Activated CD4-positive, CD25-positive, alpha-beta regulatory T cell treated with anti-CD3 and anti-CD28 coated beads, Interleukin-2, amount 50 U/mL, for 72 hours (primary cell): ENCODE data around the gene ZC3H15.
"Not testable (repeated sequence)": the region's sequence is repeated elsewhere in the genome, so short reads cannot be mapped to it uniquely, and the experiment has no call there.

Source experiments
- DNase-seq: peaks from one replicate; pipeline ENCODE4 v3.0.0; 2021

ZC3H15 gene

GRCh38 chr2:186485871-186486650 is at the start of gene ZC3H15:
Gene ZC3H15 (plus strand): TSS chr2:186486260. CDS start chr2:186486383, 123 bp downstream.
- DNase-seq, result peak; percentile 93

- no peak for DNase-seq
These were observed 48.3 kb upstream of the ZC3H15 start for GRCh38 chr2:186437719-186438118.

GRCh38 chr2:186439673-186440095 is 46.4 kb upstream of the ZC3H15 start:
- not testable (repeated sequence) for DNase-seq

- DNase-seq, result no peak
These were observed 45.6 kb upstream of the ZC3H15 start for GRCh38 chr2:186440506-186440905.

GRCh38 chr2:186442885-186443284 is 43.2 kb upstream of the ZC3H15 start:
- DNase-seq, result no peak

DNA sequence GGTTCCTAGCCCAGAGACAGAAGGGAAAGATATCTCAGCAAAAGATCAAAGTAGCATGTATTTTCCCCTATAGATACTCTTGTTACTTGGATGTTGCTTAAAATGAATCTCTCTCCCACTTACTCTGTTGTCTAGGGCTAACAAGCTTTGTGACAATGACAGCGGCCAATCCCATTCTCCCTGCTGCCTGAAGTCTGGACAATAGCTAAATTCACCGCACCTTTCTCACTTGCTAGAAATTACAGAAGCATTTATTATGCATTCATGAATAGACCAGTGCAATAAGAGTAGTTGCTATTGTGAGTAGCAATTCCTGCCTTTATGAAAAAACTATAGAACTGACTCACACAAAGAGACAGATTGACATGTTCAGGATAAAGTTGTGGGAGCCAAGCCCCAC is 42.2 kb upstream of the ZC3H15 start:
- DNase-seq, result no peak

DNA sequence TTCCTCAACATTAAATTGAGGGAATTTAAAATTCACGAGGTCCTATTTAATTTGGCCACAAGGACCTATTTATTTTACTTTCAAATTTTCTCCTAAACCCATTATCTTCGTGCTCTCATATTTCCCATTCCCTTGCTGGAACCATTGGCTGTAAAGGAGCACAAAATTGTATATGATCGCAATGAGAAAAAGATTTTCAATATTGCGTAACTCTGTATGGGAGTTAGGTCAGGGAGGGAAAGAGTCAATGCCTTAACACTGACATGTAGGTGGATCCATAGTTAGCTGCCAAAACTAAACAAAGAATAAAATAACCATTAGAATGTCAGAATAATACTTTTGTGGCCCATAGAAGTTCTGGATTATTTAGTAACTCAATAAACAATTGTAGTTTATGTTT is 40.6 kb upstream of the ZC3H15 start:
- DNase-seq, result no peak

DNA sequence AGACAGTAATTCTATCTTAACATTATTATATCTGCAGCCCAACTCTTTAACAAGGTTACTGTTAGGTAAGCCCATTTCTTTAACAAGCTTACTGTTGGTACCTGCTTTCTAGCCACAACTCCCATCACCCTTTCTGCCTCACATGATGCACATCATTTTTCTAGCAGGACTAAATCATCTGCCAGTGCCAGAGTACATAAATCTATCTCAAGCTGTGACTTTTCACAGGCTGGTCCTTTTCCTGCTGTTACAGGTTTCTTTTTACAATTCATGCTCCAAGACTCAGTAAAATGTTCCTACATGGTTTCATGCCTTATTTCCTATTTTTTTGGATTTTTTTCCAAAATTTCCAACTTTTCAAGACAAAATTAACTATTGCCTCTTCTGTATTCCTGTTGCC is 30.4 kb upstream of the ZC3H15 start:
- no peak for DNase-seq

- DNase-seq, result no peak
These were observed 29.1 kb upstream of the ZC3H15 start for GRCh38 chr2:186456941-186457340.

- no peak for DNase-seq
These were observed 28.2 kb upstream of the ZC3H15 start for GRCh38 chr2:186457908-186458307.

- DNase-seq, result no peak
These were observed 27.1 kb upstream of the ZC3H15 start for GRCh38 chr2:186459009-186459408.

DNA sequence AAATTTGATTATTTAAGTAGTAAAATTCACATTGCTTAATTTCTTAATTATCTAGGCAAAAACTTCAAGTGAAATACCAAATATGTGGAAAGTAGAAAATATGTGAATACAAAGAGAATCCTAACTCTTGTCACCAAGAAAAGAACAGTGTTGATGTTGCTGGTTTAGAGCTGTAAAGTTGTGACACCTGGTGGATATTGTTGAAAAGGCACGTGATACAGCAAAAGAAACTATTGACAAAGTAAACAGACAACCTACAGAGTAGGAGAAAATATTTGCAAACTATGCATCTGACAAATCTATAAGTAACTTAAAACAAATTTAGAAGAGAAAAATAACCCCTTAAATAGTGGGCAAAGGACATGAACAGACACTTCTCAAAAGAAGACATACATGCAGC is 25.6 kb upstream of the ZC3H15 start:
- no peak for DNase-seq

- no peak for DNase-seq
These were observed 19.3 kb upstream of the ZC3H15 start for GRCh38 chr2:186466743-186467142.

- no peak for DNase-seq
These were observed 18.6 kb upstream of the ZC3H15 start for GRCh38 chr2:186467421-186467820.

GRCh38 chr2:186472722-186473493 is 13.2 kb upstream of the ZC3H15 start:
- not testable (repeated sequence) for DNase-seq

GRCh38 chr2:186474239-186474638 is 11.8 kb upstream of the ZC3H15 start:
- DNase-seq, result not testable (repeated sequence)

DNA sequence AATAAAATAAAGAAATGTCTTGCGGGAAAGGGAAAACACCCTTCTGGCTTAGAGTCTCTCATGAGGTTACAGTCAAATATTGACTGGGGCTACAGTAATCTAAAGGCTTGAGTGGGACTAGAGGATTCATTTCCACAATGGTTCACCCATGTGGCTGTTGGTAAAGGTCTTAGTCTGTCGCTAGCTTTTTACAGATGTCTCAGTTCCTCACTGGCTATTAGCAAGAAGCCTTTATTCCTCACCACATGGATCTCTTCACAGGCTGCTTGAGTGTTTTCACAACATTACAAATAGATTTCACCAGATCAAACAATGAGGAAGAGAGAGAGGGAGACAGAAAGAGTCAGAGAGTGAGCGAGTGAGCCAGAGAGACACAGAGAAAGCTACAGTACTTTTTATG is 8.3 kb upstream of the ZC3H15 start:
- DNase-seq, result no peak

GRCh38 chr2:186480991-186481390 is 5.1 kb upstream of the ZC3H15 start:
- no peak for DNase-seq

DNA sequence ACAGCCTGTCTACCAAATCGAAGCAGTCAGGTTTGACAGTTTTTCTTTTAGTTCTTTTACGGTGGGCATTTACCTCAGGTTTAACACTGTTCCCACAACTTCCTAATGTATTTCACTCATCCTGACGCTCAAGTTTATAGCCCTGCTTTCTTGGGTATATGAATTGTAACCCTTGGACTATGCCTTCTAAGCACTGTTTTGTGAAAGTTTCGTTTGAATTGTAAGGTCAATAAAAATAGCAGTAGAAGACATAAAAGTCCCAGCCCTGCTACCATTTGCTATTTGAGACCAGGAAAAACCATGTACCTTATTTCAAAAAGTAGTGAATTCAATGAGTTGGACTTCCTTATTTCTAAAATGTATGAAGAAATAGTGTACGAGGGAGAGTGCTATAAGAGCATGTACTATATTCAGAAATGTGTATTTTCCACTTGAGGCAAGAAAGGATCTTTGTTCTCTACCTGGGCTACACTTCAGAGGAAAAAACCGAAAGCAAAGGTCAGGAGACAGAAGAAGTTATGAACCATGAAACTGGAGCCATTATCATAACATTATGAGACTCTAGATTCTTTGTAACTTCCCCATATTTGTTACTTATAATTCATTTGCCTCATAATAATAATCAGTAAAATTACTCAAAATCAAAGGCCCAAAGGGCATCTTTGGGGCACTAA is 1.9 kb upstream of the ZC3H15 start:
- no peak for DNase-seq

DNA sequence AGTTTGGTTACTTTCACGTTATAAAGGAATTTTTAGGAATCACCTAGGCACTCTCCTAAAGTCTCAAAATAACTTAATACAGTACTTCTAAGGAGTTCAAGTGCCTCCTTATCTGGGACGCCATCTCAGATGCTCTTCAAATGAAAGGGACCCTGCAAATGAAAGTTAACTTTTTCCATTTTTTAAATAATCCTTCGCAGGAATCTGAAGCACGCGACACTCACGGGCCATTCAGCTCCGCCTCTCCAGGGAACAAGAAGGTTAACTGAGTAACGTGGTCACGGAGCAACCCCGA is 537 bp upstream of the ZC3H15 start:
- no peak for DNase-seq

DNA sequence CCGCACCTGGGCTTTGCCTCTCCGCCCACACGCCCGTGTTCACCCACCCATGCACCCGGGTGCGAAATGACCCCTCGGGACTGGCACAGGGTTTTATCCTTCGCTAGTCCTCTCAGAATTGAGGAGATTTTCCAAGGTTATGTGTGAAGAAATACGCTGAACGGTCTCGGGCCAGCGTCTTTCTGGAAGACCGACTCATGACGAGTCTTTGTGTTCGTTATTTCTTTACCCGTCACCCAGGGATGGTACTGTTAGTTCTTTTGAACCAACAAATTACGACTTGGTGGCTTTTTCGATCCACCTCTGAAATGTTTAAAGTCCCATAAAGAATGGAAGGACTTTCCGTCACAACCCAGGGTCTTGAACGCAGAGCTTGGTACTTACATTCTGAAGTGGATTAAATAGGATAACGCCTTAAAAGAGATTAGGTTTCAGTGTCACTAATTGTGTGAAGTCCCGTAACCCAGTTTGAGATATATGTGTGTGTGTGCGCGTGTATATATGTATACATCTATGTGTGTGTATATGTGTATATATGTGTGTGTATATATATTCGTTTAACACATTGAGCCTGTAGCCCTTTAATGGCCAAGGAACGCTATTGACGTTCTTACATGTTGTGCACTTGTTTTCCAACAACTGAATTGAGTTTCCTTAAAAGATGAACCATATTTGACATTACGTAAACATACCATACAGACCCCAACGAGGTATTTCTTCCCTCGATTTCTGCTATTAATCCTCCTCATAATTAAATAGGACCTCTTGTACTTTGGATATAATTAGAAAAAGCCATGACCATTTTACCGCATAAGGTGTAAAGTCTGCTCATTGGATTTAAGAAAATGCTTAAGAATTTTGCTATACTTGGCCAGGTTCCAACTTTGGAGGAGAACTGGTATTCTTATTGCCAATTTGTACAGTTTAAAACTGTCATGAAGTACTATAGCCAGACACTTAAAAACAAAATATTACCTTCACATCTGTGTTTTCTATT is 889 bp downstream of the ZC3H15 start:
- no peak for DNase-seq

- DNase-seq, result no peak
These were observed 7.6 kb downstream of the ZC3H15 start for GRCh38 chr2:186493564-186494085.
